OCI-LY3 (cell line): Measurements from ENCODE around the gene NXPE1.
"Not testable (repeated sequence)": the region's sequence is repeated elsewhere in the genome, so short reads cannot be mapped to it uniquely, and the experiment has no call there.

ENCODE experiments used
- H2AFZ ChIP-seq: fragments of 200-600, 300-600 bp; shearing (Covaris generic); 2 replicates; pipeline ENCODE4 v1.6.0; 2014; ENCODE audit warnings: antibody characterized with exemption, low read depth, low read length
- H3K27ac ChIP-seq: fragments of 200-600, 300-600 bp; sonication (generic); 2 replicates; pipeline ENCODE4 v1.5.1; 2014; ENCODE audit warnings: mild to moderate bottlenecking, low read length, moderate library complexity, mixed read lengths
- H3K27me3 ChIP-seq: fragments of 200-600, 300-600 bp; sonication (generic); 2 replicates; pipeline ENCODE4 v1.6.1; 2014; ENCODE audit warnings: low read depth, low read length, mixed read lengths
- H3K36me3 ChIP-seq: fragments of 200-600, 300-600 bp; sonication (generic); replicated peaks from 2 replicates; pipeline ENCODE3; 2014; ENCODE audit warnings: low read depth, low read length, mixed read lengths
- H3K4me1 ChIP-seq: fragments of 300-600, 200-600 bp; sonication (generic); 2 replicates; pipeline ENCODE4 v1.6.1; 2014; ENCODE audit warnings: low read length, mixed read lengths
- H3K4me2 ChIP-seq: fragments of 200-600, 300-600 bp; sonication (generic); 2 replicates; pipeline ENCODE4 v1.6.1; 2014; ENCODE audit warnings: low read length, mixed read lengths
- H3K4me3 ChIP-seq: fragments of 300-600, 200-600 bp; sonication (generic); 2 replicates; pipeline ENCODE4 v1.5.1; 2014; ENCODE audit warnings: antibody characterized with exemption, mild to moderate bottlenecking, low read length, moderate library complexity
- H3K79me2 ChIP-seq: fragments of 300-600, 200-600 bp; shearing (Covaris generic); 2 replicates; pipeline ENCODE4 v1.6.1; 2014; ENCODE audit warnings: mild to moderate bottlenecking, low read length, mixed read lengths
- H3K9ac ChIP-seq: fragments of 300-600, 200-600 bp; shearing (Covaris generic); 2 replicates; pipeline ENCODE4 v1.6.0; 2014; ENCODE audit warnings: mild to moderate bottlenecking, low read length, moderate library complexity
- H3K9me3 ChIP-seq: fragments of 200-600, 300-600 bp; shearing (Covaris generic); 2 replicates; pipeline ENCODE4 v1.6.1; 2014; ENCODE audit warnings: low read length, mixed read lengths; ENCODE audit not compliant: insufficient read depth
- H4K20me1 ChIP-seq: fragments of 200-600, 300-600 bp; sonication (generic); 2 replicates; pipeline ENCODE4 v1.6.1; 2016; ENCODE audit warnings: low read length, mixed read lengths; ENCODE audit not compliant: insufficient read depth
- EZH2phosphoT487 ChIP-seq: fragments of 200-600 bp; shearing (Covaris generic); IDR thresholded peaks from 2 replicates; pipeline ENCODE4 v1.6.1; 2018; ENCODE audit warnings: antibody characterized with exemption, mixed run types, low read depth
- TF ChIP-seq, protein P1 (sequence below): fragments of 200-600, 300-600 bp; sonication (generic); IDR thresholded peaks from 2 replicates; pipeline ENCODE4 v1.5.1; 2014; ENCODE audit warnings: antibody characterized with exemption, low read length, low read depth

Gene NXPE1

GRCh38 chr11:114559425-114560310 lies at the start of gene NXPE1:
Gene NXPE1 (minus strand): TSS chr11:114559881. CDS start chr11:114551201, 8,680 bp downstream.
- 0 out of 2 replicates have a peak, but pooled peaks cover 4% of the 10 kb centered on the region for H3K27me3 ChIP-seq
- no peaks in the 10 kb centered on the region for H3K36me3 ChIP-seq
- H2AFZ ChIP-seq: no peak within 1 kb of the TSS
- no peak within 1 kb of the TSS for H3K4me2 ChIP-seq
- no peaks in the 10 kb centered on the region for H3K79me2 ChIP-seq
- H3K9ac ChIP-seq: no peak within 1 kb of the TSS
- H4K20me1 ChIP-seq: no peaks in the 10 kb centered on the region
- TF ChIP-seq, protein P1, sequence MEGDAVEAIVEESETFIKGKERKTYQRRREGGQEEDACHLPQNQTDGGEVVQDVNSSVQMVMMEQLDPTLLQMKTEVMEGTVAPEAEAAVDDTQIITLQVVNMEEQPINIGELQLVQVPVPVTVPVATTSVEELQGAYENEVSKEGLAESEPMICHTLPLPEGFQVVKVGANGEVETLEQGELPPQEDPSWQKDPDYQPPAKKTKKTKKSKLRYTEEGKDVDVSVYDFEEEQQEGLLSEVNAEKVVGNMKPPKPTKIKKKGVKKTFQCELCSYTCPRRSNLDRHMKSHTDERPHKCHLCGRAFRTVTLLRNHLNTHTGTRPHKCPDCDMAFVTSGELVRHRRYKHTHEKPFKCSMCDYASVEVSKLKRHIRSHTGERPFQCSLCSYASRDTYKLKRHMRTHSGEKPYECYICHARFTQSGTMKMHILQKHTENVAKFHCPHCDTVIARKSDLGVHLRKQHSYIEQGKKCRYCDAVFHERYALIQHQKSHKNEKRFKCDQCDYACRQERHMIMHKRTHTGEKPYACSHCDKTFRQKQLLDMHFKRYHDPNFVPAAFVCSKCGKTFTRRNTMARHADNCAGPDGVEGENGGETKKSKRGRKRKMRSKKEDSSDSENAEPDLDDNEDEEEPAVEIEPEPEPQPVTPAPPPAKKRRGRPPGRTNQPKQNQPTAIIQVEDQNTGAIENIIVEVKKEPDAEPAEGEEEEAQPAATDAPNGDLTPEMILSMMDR: no peak
- TF ChIP-seq EZH2phosphoT487: no peak
- H3K27ac ChIP-seq: no peak within 1 kb of the TSS
- H3K4me3 ChIP-seq: no peak within 1 kb of the TSS
- no peaks in the 10 kb centered on the region for H3K4me1 ChIP-seq
- no peaks in the 10 kb centered on the region for H3K9me3 ChIP-seq

DNA sequence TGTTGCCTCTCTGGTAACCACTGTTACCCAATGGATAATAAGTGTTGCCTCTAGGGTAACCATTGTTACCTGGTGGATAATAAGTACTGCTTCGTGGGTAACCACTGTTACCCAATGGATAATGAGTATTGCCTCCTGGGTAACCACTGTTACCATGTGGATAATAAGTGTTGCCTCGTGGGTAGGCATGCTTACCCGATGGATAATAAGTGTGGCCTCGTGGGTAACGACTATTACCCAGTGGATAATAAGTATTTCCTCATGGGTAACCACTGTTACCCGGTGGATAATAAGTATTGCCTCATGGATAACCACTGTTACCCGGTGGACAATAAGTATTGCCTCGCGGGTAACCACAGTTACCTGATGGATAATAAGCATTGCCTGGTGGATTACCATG lies 49.7 kb upstream of the NXPE1 start:
- no peaks in the 10 kb centered on the region for H4K20me1 ChIP-seq
- TF ChIP-seq EZH2phosphoT487: no peak
- TF ChIP-seq, protein P1: no peak
- H3K9ac ChIP-seq: no peak overlapping the region
- no peaks in the 10 kb centered on the region for H3K79me2 ChIP-seq
- no peaks in the 10 kb centered on the region for H3K27me3 ChIP-seq
- no peaks in the 10 kb centered on the region for H3K36me3 ChIP-seq
- H3K4me1 ChIP-seq: no peaks in the 10 kb centered on the region
- H3K4me2 ChIP-seq: no peak overlapping the region
- H3K4me3 ChIP-seq: no peak overlapping the region
- H3K9me3 ChIP-seq: no peaks in the 10 kb centered on the region
- no peak overlapping the region for H2AFZ ChIP-seq
- no peak overlapping the region for H3K27ac ChIP-seq

- H3K79me2 ChIP-seq, H3K4me3 ChIP-seq, H4K20me1 ChIP-seq, H3K9ac ChIP-seq, H3K27ac ChIP-seq, H3K4me1 ChIP-seq, H3K9me3 ChIP-seq, H2AFZ ChIP-seq, H3K36me3 ChIP-seq, H3K27me3 ChIP-seq, H3K4me2 ChIP-seq: not testable (repeated sequence)
Measured at GRCh38 chr11:114608605-114609004, 48.9 kb upstream of the NXPE1 start.

- Histone ChIP-seq H3K27me3 (no peaks in the 10 kb centered on the region), H3K79me2 (no peaks in the 10 kb centered on the region), H3K4me3 (no peak overlapping the region), H3K9ac (no peak overlapping the region), H3K4me2 (no peak overlapping the region), H4K20me1 (no peaks in the 10 kb centered on the region), H3K9me3 (no peaks in the 10 kb centered on the region), H3K27ac (no peak overlapping the region), H3K36me3 (no peaks in the 10 kb centered on the region), H2AFZ (no peak overlapping the region), H3K4me1 (no peaks in the 10 kb centered on the region)
- TF ChIP-seq, protein P1: no peak
- no peak for TF ChIP-seq EZH2phosphoT487
Measured at GRCh38 chr11:114607753-114608459, 48.2 kb upstream of the NXPE1 start.

- not testable (repeated sequence) for H3K27me3 ChIP-seq, H4K20me1 ChIP-seq, H3K36me3 ChIP-seq, H3K9ac ChIP-seq, H3K4me1 ChIP-seq, H3K4me3 ChIP-seq, H2AFZ ChIP-seq, H3K27ac ChIP-seq, H3K9me3 ChIP-seq, H3K79me2 ChIP-seq, H3K4me2 ChIP-seq
Measured at GRCh38 chr11:114606802-114607075, 47.1 kb upstream of the NXPE1 start.
